ENCODE data around the gene SCAPER. TPM values are rescaled to one million over a fixed set of nuclear protein-coding genes. Genes with fewer than 3 reads are reported as not detected.

Gene SCAPER
- total RNA-seq, 1 donor from 2014 or later, result 20.8 TPM

DNA sequence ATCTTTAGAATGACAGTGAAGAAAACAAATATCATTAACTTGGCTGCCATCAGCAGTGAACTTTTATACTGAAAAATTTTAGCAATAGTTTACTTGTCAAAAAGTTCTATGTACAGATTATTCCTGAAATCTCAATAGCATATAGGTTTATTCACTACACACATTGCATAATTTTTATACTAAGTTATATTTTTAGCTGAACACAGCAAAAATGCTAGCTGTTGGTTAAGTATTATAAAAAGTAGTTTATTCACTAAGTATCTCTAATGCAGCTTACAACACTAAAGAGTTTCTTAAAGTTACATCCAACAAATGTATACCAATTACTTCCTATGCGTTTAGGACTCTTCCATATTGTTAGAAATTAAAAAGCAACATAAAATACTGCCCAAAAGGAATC is 131.9 kb downstream of the SCAPER start:
- H3K27me3 ChIP-seq (ENCODE audit: control insufficient read depth, insufficient read depth, low read length), result no peaks in the 10 kb centered on the region
- no peak for TF ChIP-seq CTCF (IDR thresholded peaks at IDR 0.05; ENCODE audit: insufficient read depth, low read length, poor library complexity, severe bottlenecking)
- no peak for DNase-seq (ENCODE audit: low read depth)
- no peak overlapping the region for H3K4me3 ChIP-seq (ENCODE audit: low read depth, low read length)
- H3K36me3 ChIP-seq (ENCODE audit: control insufficient read depth, insufficient read depth, low read length), result no peaks in the 10 kb centered on the region

DNA sequence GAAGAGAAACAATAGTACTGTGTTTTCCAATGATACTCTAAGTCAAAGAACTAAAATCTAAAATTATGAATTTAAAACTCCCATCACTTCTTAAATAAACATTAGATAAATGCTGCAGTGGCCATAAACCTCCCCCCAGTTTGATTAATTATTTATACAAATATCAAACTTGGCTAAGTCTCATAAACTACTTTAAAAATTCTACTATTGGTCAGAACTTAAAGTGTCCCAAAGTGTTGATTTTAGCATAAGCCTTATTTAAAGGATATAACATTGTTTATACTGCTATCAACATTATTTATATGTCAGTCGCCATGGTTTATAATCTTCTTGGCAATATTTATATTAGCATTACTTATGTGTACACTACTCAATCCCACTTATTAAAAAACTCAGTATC is 132.4 kb downstream of the SCAPER start:
- no peak for TF ChIP-seq CTCF (IDR thresholded peaks at IDR 0.05; ENCODE audit: insufficient read depth, low read length, poor library complexity, severe bottlenecking)
- Histone ChIP-seq H3K27me3 (ENCODE audit: control insufficient read depth, insufficient read depth, low read length) (no peaks in the 10 kb centered on the region), H3K36me3 (ENCODE audit: control insufficient read depth, insufficient read depth, low read length) (no peaks in the 10 kb centered on the region), H3K4me3 (ENCODE audit: low read depth, low read length) (no peak overlapping the region)
- DNase-seq (ENCODE audit: low read depth), result no peak

DNA sequence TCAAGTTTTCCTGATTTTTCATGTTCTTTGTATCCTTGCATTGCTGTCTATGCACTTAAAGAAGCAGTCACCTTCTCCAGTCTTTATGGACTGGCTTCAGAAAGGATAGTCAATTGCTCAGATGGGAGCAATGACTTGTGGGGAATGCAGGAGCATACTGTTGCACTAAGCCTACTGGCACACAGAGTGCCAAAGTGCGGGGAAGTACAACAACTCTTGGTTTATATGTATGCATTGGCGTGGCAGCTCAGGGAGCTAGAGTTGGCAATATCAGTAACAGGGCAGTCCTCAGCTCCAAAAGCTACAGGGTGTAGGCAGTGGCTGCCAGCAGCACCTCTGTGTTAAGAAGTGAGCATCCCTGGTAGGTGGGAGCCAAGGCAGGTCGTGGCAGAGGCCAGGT is 141.1 kb downstream of the SCAPER start:
- Histone ChIP-seq H3K27me3 (ENCODE audit: control insufficient read depth, insufficient read depth, low read length) (no peaks in the 10 kb centered on the region), H3K4me3 (ENCODE audit: low read depth, low read length) (no peak overlapping the region), H3K36me3 (ENCODE audit: control insufficient read depth, insufficient read depth, low read length) (peaks cover 3% of the 10 kb centered on the region)
- no peak for DNase-seq (ENCODE audit: low read depth)
- no peak for TF ChIP-seq CTCF (IDR thresholded peaks at IDR 0.05; ENCODE audit: insufficient read depth, low read length, poor library complexity, severe bottlenecking)

DNA sequence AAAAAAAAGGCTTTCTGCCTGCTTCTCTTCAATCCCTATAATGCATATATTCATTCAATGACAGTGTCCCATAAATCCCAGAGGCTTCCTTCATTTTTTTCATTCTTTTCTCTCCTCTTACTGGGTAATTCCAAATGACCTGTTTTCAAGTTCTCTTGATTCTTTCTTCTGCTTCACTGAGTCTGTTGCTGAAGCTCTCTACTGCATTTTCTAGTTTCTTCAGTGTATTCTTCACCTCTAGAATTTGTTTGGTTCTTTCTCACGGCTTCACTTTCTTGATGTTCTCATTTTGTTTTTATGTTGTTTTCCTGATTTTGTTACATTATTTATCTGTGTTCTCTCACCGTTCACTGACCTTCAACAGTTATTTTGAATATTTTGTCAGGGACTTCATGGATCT is 141.6 kb downstream of the SCAPER start:
- Histone ChIP-seq H3K4me3 (ENCODE audit: low read depth, low read length) (no peak overlapping the region), H3K27me3 (ENCODE audit: control insufficient read depth, insufficient read depth, low read length) (no peaks in the 10 kb centered on the region), H3K36me3 (ENCODE audit: control insufficient read depth, insufficient read depth, low read length) (peaks cover 3% of the 10 kb centered on the region)
- no peak for TF ChIP-seq CTCF (IDR thresholded peaks at IDR 0.05; ENCODE audit: insufficient read depth, low read length, poor library complexity, severe bottlenecking)
- no peak for DNase-seq (ENCODE audit: low read depth)

- no peak for DNase-seq (ENCODE audit: low read depth)
- H3K27me3 ChIP-seq (ENCODE audit: control insufficient read depth, insufficient read depth, low read length), result no peaks in the 10 kb centered on the region
- H3K4me3 ChIP-seq (ENCODE audit: low read depth, low read length), result no peak overlapping the region
- H3K36me3 ChIP-seq (ENCODE audit: control insufficient read depth, insufficient read depth, low read length), result no peaks in the 10 kb centered on the region
- TF ChIP-seq CTCF (IDR thresholded peaks at IDR 0.05; ENCODE audit: insufficient read depth, low read length, poor library complexity, severe bottlenecking), result no peak
These were observed 148.8 kb downstream of the SCAPER start for GRCh38 chr15:76756381-76756780.

- no peaks in the 10 kb centered on the region for H3K36me3 ChIP-seq (ENCODE audit: control insufficient read depth, insufficient read depth, low read length)
- H3K27me3 ChIP-seq (ENCODE audit: control insufficient read depth, insufficient read depth, low read length), result no peaks in the 10 kb centered on the region
- no peak overlapping the region for H3K4me3 ChIP-seq (ENCODE audit: low read depth, low read length)
- no peak for TF ChIP-seq CTCF (IDR thresholded peaks at IDR 0.05; ENCODE audit: insufficient read depth, low read length, poor library complexity, severe bottlenecking)
- DNase-seq (ENCODE audit: low read depth), result no peak
These were observed 151.4 kb downstream of the SCAPER start for GRCh38 chr15:76753771-76754170.

Measured in kidney epithelial cell (primary cell).